Right hindlimb (tissue), 1 donor: ENCODE measurements around the gene RAB24.
"Not testable (repeated sequence)": the region's sequence is repeated elsewhere in the genome, so short reads cannot be mapped to it uniquely, and the experiment has no call there.

ENCODE experiments used
- DNase-seq: peaks from one replicate; pipeline ENCODE4 v3.0.0-alpha.2; 2018

RAB24 gene

GRCh38 chr5:177310757-177311391 is 7.4 kb upstream of the RAB24 start:
- DNase-seq: no peak

- no peak for DNase-seq
Observed at GRCh38 chr5:177310332-177310731, 6.8 kb upstream of the RAB24 start.

- peak; percentile 74 for DNase-seq
Observed at GRCh38 chr5:177309351-177310191, 6.1 kb upstream of the RAB24 start.

- DNase-seq: no peak
Observed at GRCh38 chr5:177308740-177309139, 5.2 kb upstream of the RAB24 start.

- no peak for DNase-seq
Observed at GRCh38 chr5:177307544-177308363, 4.2 kb upstream of the RAB24 start.

- DNase-seq: no peak
Observed at GRCh38 chr5:177306674-177307543, 3.4 kb upstream of the RAB24 start.

- not testable (repeated sequence) for DNase-seq
Observed at GRCh38 chr5:177306103-177306640, 2.7 kb upstream of the RAB24 start.

- DNase-seq: no peak
Observed at GRCh38 chr5:177304392-177305119, 1.0 kb upstream of the RAB24 start.

GRCh38 chr5:177303925-177304391 is 439 bp upstream of the RAB24 start:
- DNase-seq: no peak

GRCh38 chr5:177302354-177303110 is 987 bp downstream of the RAB24 start:
- no peak for DNase-seq

GRCh38 chr5:177301503-177302165 is 1.9 kb downstream of the RAB24 start:
- DNase-seq: no peak

- DNase-seq: no peak
Observed at GRCh38 chr5:177300951-177301350, 2.6 kb downstream of the RAB24 start.

GRCh38 chr5:177300236-177300880 is 3.2 kb downstream of the RAB24 start:
- peak; percentile 65 for DNase-seq

GRCh38 chr5:177299697-177300096 is 3.8 kb downstream of the RAB24 start:
- no peak for DNase-seq

GRCh38 chr5:177297922-177298321 is 5.6 kb downstream of the RAB24 start:
- DNase-seq: no peak

- DNase-seq: no peak
Observed at GRCh38 chr5:177296581-177296980, 6.9 kb downstream of the RAB24 start.

GRCh38 chr5:177295924-177296323 is 7.6 kb downstream of the RAB24 start:
- no peak for DNase-seq

- no peak for DNase-seq
Observed at GRCh38 chr5:177294632-177295031, 8.9 kb downstream of the RAB24 start.

- no peak for DNase-seq
Observed at GRCh38 chr5:177293819-177294581, 9.5 kb downstream of the RAB24 start.
